Measurements from ENCODE around the gene PAPPA. TPM values are rescaled to one million over a fixed set of nuclear protein-coding genes. Genes with fewer than 3 reads are reported as not detected.

PAPPA gene
- total RNA-seq, 1 donor from 2014 or later = 0.69 TPM

GRCh38 chr9:116404228-116404627 is 250.6 kb downstream of the PAPPA start:
- no peak overlapping the region for H3K27ac ChIP-seq (replicated peaks)
- TF ChIP-seq CTCF (IDR thresholded peaks at IDR 0.05; ENCODE audit: borderline replicate concordance) = no peak
- DNase-seq = no peak
- intact Hi-C loops (cut with micrococcal nuclease) = no loop called here
- H3K4me3 ChIP-seq = no peak overlapping the region
- no peaks in the 10 kb centered on the region for H3K36me3 ChIP-seq
- no peaks in the 10 kb centered on the region for H3K27me3 ChIP-seq (ENCODE audit: low read depth)
- H3K4me1 ChIP-seq = no peaks in the 10 kb centered on the region
- no peaks in the 10 kb centered on the region for H3K9me3 ChIP-seq (replicated peaks)

- H3K4me1 ChIP-seq = no peaks in the 10 kb centered on the region
- H3K36me3 ChIP-seq = no peaks in the 10 kb centered on the region
- no peak overlapping the region for H3K27ac ChIP-seq (replicated peaks)
- intact Hi-C loops (cut with micrococcal nuclease) = no loop called here
- H3K4me3 ChIP-seq = no peak overlapping the region
- H3K27me3 ChIP-seq (ENCODE audit: low read depth) = no peaks in the 10 kb centered on the region
- no peak for DNase-seq
- no peaks in the 10 kb centered on the region for H3K9me3 ChIP-seq (replicated peaks)
- TF ChIP-seq CTCF (IDR thresholded peaks at IDR 0.05; ENCODE audit: borderline replicate concordance) = no peak
Observed at GRCh38 chr9:116405321-116405720, 251.7 kb downstream of the PAPPA start.

GRCh38 chr9:116406469-116406868 is 252.9 kb downstream of the PAPPA start:
- no peak for DNase-seq
- no peaks in the 10 kb centered on the region for H3K36me3 ChIP-seq
- no peak overlapping the region for H3K4me3 ChIP-seq
- no peaks in the 10 kb centered on the region for H3K9me3 ChIP-seq (replicated peaks)
- TF ChIP-seq CTCF (IDR thresholded peaks at IDR 0.05; ENCODE audit: borderline replicate concordance) = no peak
- no peaks in the 10 kb centered on the region for H3K27me3 ChIP-seq (ENCODE audit: low read depth)
- no peak overlapping the region for H3K27ac ChIP-seq (replicated peaks)
- intact Hi-C loops (cut with micrococcal nuclease) = no loop called here
- no peaks in the 10 kb centered on the region for H3K4me1 ChIP-seq

GRCh38 chr9:116409129-116409528 is 255.5 kb downstream of the PAPPA start:
- Histone ChIP-seq H3K9me3 (replicated peaks) (no peaks in the 10 kb centered on the region), H3K4me3 (no peak overlapping the region), H3K27ac (replicated peaks) (no peak overlapping the region), H3K4me1 (no peaks in the 10 kb centered on the region), H3K27me3 (ENCODE audit: low read depth) (no peaks in the 10 kb centered on the region), H3K36me3 (no peaks in the 10 kb centered on the region)
- no peak for DNase-seq
- no peak for TF ChIP-seq CTCF (IDR thresholded peaks at IDR 0.05; ENCODE audit: borderline replicate concordance)
- intact Hi-C loops (cut with micrococcal nuclease) = no loop called here

- TF ChIP-seq CTCF (IDR thresholded peaks at IDR 0.05; ENCODE audit: borderline replicate concordance) = no peak
- Histone ChIP-seq H3K4me1 (no peaks in the 10 kb centered on the region), H3K4me3 (no peak overlapping the region), H3K36me3 (no peaks in the 10 kb centered on the region), H3K27me3 (ENCODE audit: low read depth) (no peaks in the 10 kb centered on the region), H3K27ac (replicated peaks) (no peak overlapping the region), H3K9me3 (replicated peaks) (no peaks in the 10 kb centered on the region)
- intact Hi-C loops (cut with micrococcal nuclease) = no loop called here
- DNase-seq = no peak
Observed at GRCh38 chr9:116409638-116410037, 256.0 kb downstream of the PAPPA start.

GRCh38 chr9:116411506-116411905 is 257.9 kb downstream of the PAPPA start:
- no peak overlapping the region for H3K27ac ChIP-seq (replicated peaks)
- no peak for TF ChIP-seq CTCF (IDR thresholded peaks at IDR 0.05; ENCODE audit: borderline replicate concordance)
- intact Hi-C loops (cut with micrococcal nuclease) = no loop called here
- H3K36me3 ChIP-seq = no peaks in the 10 kb centered on the region
- no peak overlapping the region for H3K4me3 ChIP-seq
- H3K4me1 ChIP-seq = no peaks in the 10 kb centered on the region
- no peaks in the 10 kb centered on the region for H3K9me3 ChIP-seq (replicated peaks)
- DNase-seq = no peak
- no peaks in the 10 kb centered on the region for H3K27me3 ChIP-seq (ENCODE audit: low read depth)

Data from left ventricle myocardium inferior (tissue), 1 donor.